Measurements from ENCODE around the gene C22orf39.

- TF ChIP-seq CTCF (IDR thresholded peaks at IDR 0.05; ENCODE audit: low read depth, low read length, poor library complexity, severe bottlenecking) (no peak), EZH2phosphoT487 (IDR thresholded peaks at IDR 0.05; ENCODE audit: borderline replicate concordance, low read length) (no peak)
Observed at GRCh38 chr22:19490628-19491230, 43.2 kb upstream of the C22orf39 start.
